GM18873 (cell line): ENCODE data around the gene DNAJB2.
"Not testable (repeated sequence)": the region's sequence is repeated elsewhere in the genome, so short reads cannot be mapped to it uniquely, and the experiment has no call there.

Experiments used
- ATAC-seq: cut with Tn5 transposase; IDR thresholded peaks from one replicate; pipeline ENCODE4 v1.9.1; 2021; ENCODE audit warnings: mild to moderate bottlenecking, moderate library complexity, moderate number of reproducible peaks; ENCODE audit not compliant: unreplicated experiment, low FRiP score

The DNAJB2 gene

GRCh38 chr2:219254590-219255201 lies 24.5 kb upstream of the DNAJB2 start:
- peak; percentile 19 for ATAC-seq

GRCh38 chr2:219258942-219259341 lies 20.2 kb upstream of the DNAJB2 start:
- ATAC-seq = not testable (repeated sequence)

GRCh38 chr2:219261024-219261855 lies 17.9 kb upstream of the DNAJB2 start:
- ATAC-seq = no peak

GRCh38 chr2:219266232-219266631 lies 12.9 kb upstream of the DNAJB2 start:
- no peak for ATAC-seq

- ATAC-seq = no peak
Measured at GRCh38 chr2:219266886-219267285, 12.3 kb upstream of the DNAJB2 start.

GRCh38 chr2:219268294-219268693 lies 10.9 kb upstream of the DNAJB2 start:
- no peak for ATAC-seq

GRCh38 chr2:219269362-219270054 lies 9.7 kb upstream of the DNAJB2 start:
- no peak for ATAC-seq

- ATAC-seq = no peak
Measured at GRCh38 chr2:219270055-219270372, 9.2 kb upstream of the DNAJB2 start.

- no peak for ATAC-seq
Measured at GRCh38 chr2:219271021-219271420, 8.1 kb upstream of the DNAJB2 start.

GRCh38 chr2:219272356-219272755 lies 6.8 kb upstream of the DNAJB2 start:
- no peak for ATAC-seq

GRCh38 chr2:219272995-219273394 lies 6.2 kb upstream of the DNAJB2 start:
- ATAC-seq = no peak

GRCh38 chr2:219273937-219274336 lies 5.2 kb upstream of the DNAJB2 start:
- no peak for ATAC-seq

- no peak for ATAC-seq
Measured at GRCh38 chr2:219274361-219274921, 4.7 kb upstream of the DNAJB2 start.

GRCh38 chr2:219277703-219278654 lies 1.2 kb upstream of the DNAJB2 start:
- ATAC-seq = peak; percentile 29

- ATAC-seq = no peak
Measured at GRCh38 chr2:219278655-219279150, 463 bp upstream of the DNAJB2 start.

GRCh38 chr2:219279916-219280516 lies 850 bp downstream of the DNAJB2 start:
- ATAC-seq = no peak

- no peak for ATAC-seq
Measured at GRCh38 chr2:219280651-219281050, 1.5 kb downstream of the DNAJB2 start.

GRCh38 chr2:219281588-219281987 lies 2.4 kb downstream of the DNAJB2 start:
- no peak for ATAC-seq

- no peak for ATAC-seq
Measured at GRCh38 chr2:219282375-219282774, 3.2 kb downstream of the DNAJB2 start.
